SK-N-SH (cell line): ENCODE results near the gene VPS51. TPM values are rescaled to one million over a fixed set of nuclear protein-coding genes. Genes with fewer than 3 reads are reported as not detected.

Source experiments
- CTCF ChIA-PET: fragments of 300-600, 350-600 bp; formaldehyde crosslinking; extraction: SDS; loops from one replicate; lab custom pipeline; 2021; lab: Yijun Ruan, JAX
- POLR2A ChIA-PET: fragments of 350-600 bp; sonication (Branson Sonifier 250); formaldehyde crosslinking; extraction: SDS; loops from one replicate; lab custom pipeline; 2020; ENCODE audit warnings: antibody characterized with exemption, inconsistent platforms; lab: Yijun Ruan, JAX
- DNase-seq: peaks from one replicate; pipeline ENCODE4 v3.0.0; 2012
- H2AFZ ChIP-seq: fragments of 200-600 bp; sonication (generic); 2 replicates; pipeline ENCODE4 v1.8.1; 2016; ENCODE audit warnings: antibody characterized with exemption, mild to moderate bottlenecking, low read depth
- H3F3A ChIP-seq: fragments of 200-600 bp; sonication (generic); replicated peaks from 2 replicates; pipeline ENCODE3; 2016; ENCODE audit warnings: antibody characterized with exemption, mild to moderate bottlenecking; ENCODE audit not compliant: insufficient read depth
- H3K27ac ChIP-seq, 2 experiments: fragments of 200-500 bp in 1 of 2; fragments of 200-600 bp in 1 of 2; sonication (Bioruptor generic) in 1 of 2; sonication (generic), shearing (Covaris generic) in 1 of 2; 2 replicates each; pipeline versions ENCODE4 v1.5.1 to v1.6.1; 2014 to 2016; ENCODE audit warnings: low read depth in 2 of 2, inconsistent platforms in 1 of 2, low read length in 1 of 2, mild to moderate bottlenecking in 1 of 2, mixed read lengths in 1 of 2
- H3K27me3 ChIP-seq: fragments of 200-600 bp; sonication (generic), shearing (Covaris generic); 2 replicates; pipeline ENCODE4 v1.6.1; 2016; ENCODE audit warnings: mixed run types; ENCODE audit not compliant: insufficient read depth
- H3K36me3 ChIP-seq, 2 experiments: fragments of 200-500 bp in 1 of 2; fragments of 200-600 bp in 1 of 2; sonication (Bioruptor generic) in 1 of 2; sonication (generic) in 1 of 2; replicated peaks in 1 of 2; 2 replicates each; pipeline versions ENCODE3 to v1.5.1; 2014 to 2016; ENCODE audit warnings: low read length in 1 of 2, mild to moderate bottlenecking in 1 of 2; ENCODE audit not compliant: insufficient read depth in 2 of 2, control insufficient read depth in 1 of 2
- H3K4me1 ChIP-seq, 2 experiments: fragments of 200-500 bp in 1 of 2; fragments of 200-600 bp in 1 of 2; sonication (Bioruptor generic) in 1 of 2; sonication (generic), shearing (Covaris generic) in 1 of 2; 2 replicates each; pipeline versions ENCODE4 v1.5.1 to v1.6.1; 2014 to 2016; ENCODE audit warnings: low read depth in 1 of 2, low read length in 1 of 2, mixed run types in 1 of 2; ENCODE audit not compliant: insufficient read depth in 2 of 2, control insufficient read depth in 1 of 2
- H3K4me2 ChIP-seq: fragments of 200-600 bp; sonication (generic), shearing (Covaris generic); 2 replicates; pipeline ENCODE4 v1.6.1; 2017; ENCODE audit warnings: mixed run types
- H3K4me3 ChIP-seq, 2 experiments: fragments of 200-500 bp in 1 of 2; fragments of 200-600 bp in 1 of 2; sonication (Bioruptor generic) in 1 of 2; sonication (generic), shearing (Covaris generic) in 1 of 2; 2 replicates each; pipeline versions ENCODE4 v1.5.1 to v1.8.1; 2014 to 2016; ENCODE audit warnings: low read depth in 2 of 2, inconsistent platforms in 1 of 2, low read length in 1 of 2, mild to moderate bottlenecking in 1 of 2, mixed read lengths in 1 of 2, moderate library complexity in 1 of 2
- H3K79me2 ChIP-seq: fragments of 200-600 bp; sonication (generic); 2 replicates; pipeline ENCODE4 v1.8.1; 2017; ENCODE audit warnings: mild to moderate bottlenecking; ENCODE audit not compliant: insufficient read depth
- H3K9ac ChIP-seq: fragments of 200-600 bp; sonication (generic); 2 replicates; pipeline ENCODE4 v1.6.1; 2017; ENCODE audit warnings: mixed run types
- H3K9me2 ChIP-seq: fragments of 200-600 bp; sonication (generic); 2 replicates; pipeline ENCODE4 v1.6.1; 2017; ENCODE audit warnings: mixed run types
- H3K9me3 ChIP-seq: fragments of 200-600 bp; sonication (generic); 2 replicates; pipeline ENCODE4 v1.6.1; 2017; ENCODE audit warnings: mixed run types, mild to moderate bottlenecking, moderate library complexity
- H4K20me1 ChIP-seq: fragments of 200-600 bp; sonication (generic); 2 replicates; pipeline ENCODE4 v1.6.1; 2017; ENCODE audit warnings: mild to moderate bottlenecking, mixed run types; ENCODE audit not compliant: insufficient read depth
- CHD2 ChIP-seq: fragments of 150-350 bp; IDR thresholded peaks from 2 replicates; pipeline ENCODE4 v1.6.1; 2018; ENCODE audit warnings: low read length; ENCODE audit not compliant: partially characterized antibody
- CTCF ChIP-seq: fragments of 200-600 bp; sonication (generic); IDR thresholded peaks from 2 replicates; pipeline ENCODE4 v1.6.1; 2017; ENCODE audit warnings: antibody characterized with exemption, mild to moderate bottlenecking, moderate library complexity
- EP300 ChIP-seq, 2 experiments: IDR thresholded peaks; 2 replicates each; pipeline versions ENCODE4 v1.4.0 to v1.6.1; 2012; ENCODE audit warnings: borderline replicate concordance in 1 of 2, low read depth in 1 of 2, low read length in 1 of 2
- EZH2phosphoT487 ChIP-seq: fragments of 200-600 bp; sonication (generic); IDR thresholded peaks from 2 replicates; pipeline ENCODE4 v1.6.1; 2017; ENCODE audit warnings: low read depth, mixed run types, mild to moderate bottlenecking, antibody characterized with exemption, moderate library complexity, borderline replicate concordance
- FOXJ3 ChIP-seq: sonication (generic); formaldehyde crosslinking; IDR thresholded peaks from 2 replicates; pipeline ENCODE4 v1.5.1; 2020; ENCODE audit warnings: mild to moderate bottlenecking, missing genetic modification reagents
- IRF3 ChIP-seq: fragments of 150-350 bp; IDR thresholded peaks from 2 replicates; pipeline ENCODE4 v1.6.1; 2016; ENCODE audit warnings: mild to moderate bottlenecking, low read depth, low read length
- JUND ChIP-seq: IDR thresholded peaks from 2 replicates; pipeline ENCODE4 v1.4.0; 2012
- RAD21 ChIP-seq: IDR thresholded peaks from 2 replicates; pipeline ENCODE4 v1.6.1; 2012; ENCODE audit warnings: mild to moderate bottlenecking, low read length
- RFX5 ChIP-seq: IDR thresholded peaks from 2 replicates; pipeline ENCODE4 v1.6.1; 2012; ENCODE audit warnings: mild to moderate bottlenecking, improper control_type of control experiment, low read length
- RXRA ChIP-seq: IDR thresholded peaks from 2 replicates; pipeline ENCODE4 v1.4.0; 2012; ENCODE audit warnings: low read depth, mild to moderate bottlenecking, borderline replicate concordance
- SMC3 ChIP-seq: IDR thresholded peaks from 2 replicates; pipeline ENCODE4 v1.6.1; 2012; ENCODE audit warnings: low read depth, low read length, improper control_type of control experiment
- TAF1 ChIP-seq: IDR thresholded peaks from 2 replicates; pipeline ENCODE4 v1.6.1; 2012; ENCODE audit warnings: low read depth, mild to moderate bottlenecking, low read length, moderate library complexity, borderline replicate concordance
- TEAD4 ChIP-seq: IDR thresholded peaks from 2 replicates; pipeline ENCODE4 v1.4.0; 2012; ENCODE audit warnings: mild to moderate bottlenecking, borderline replicate concordance; ENCODE audit not compliant: insufficient read depth
- USF1 ChIP-seq: IDR thresholded peaks from 2 replicates; pipeline ENCODE4 v1.4.0; 2012; ENCODE audit warnings: low read depth, borderline replicate concordance
- YY1 ChIP-seq: IDR thresholded peaks from 2 replicates; pipeline ENCODE4 v1.4.0; 2012; ENCODE audit warnings: low read depth, mild to moderate bottlenecking
- ZBTB33 ChIP-seq: IDR thresholded peaks from 2 replicates; pipeline ENCODE4 v1.4.0; 2012; ENCODE audit warnings: low read depth, borderline replicate concordance
- WGBS: methylation state at CpG from one replicate; pipeline ENCODE4 v1.1.6; 2017; ENCODE audit warnings: low lambda C conversion rate; 5-methylcytosine and 5-hydroxymethylcytosine counted together
- polyA plus RNA-seq, 3 experiments: library from polyadenylated mRNA; depleted of rRNA; stranded (reverse); fragments of >200 nt; gene quantifications; 2 replicates each; pipeline ENCODE4 v1.2.3, GENCODE V29; 2012

Gene VPS51
- polyA plus RNA-seq, 1 of the 3 experiments (the other 2 are of a cell fraction) = 59.9 TPM

GRCh38 chr11:65132988-65133700, 37.1 kb downstream of the VPS51 start:
- Histone ChIP-seq H3K4me2 (peak overlapping the region; percentile 92), H3K9me2 (no peaks in the 10 kb centered on the region), H3K4me3 (peak overlapping the region; percentile 88 to 96), H3K9me3 (no peaks in the 10 kb centered on the region), H4K20me1 (no peaks in the 10 kb centered on the region; the same call in 1 of the 2 replicates), H3K36me3 (peaks cover 19 to 42% of the 10 kb centered on the region in 2 experiments), H3F3A (no peaks in the 10 kb centered on the region), H3K27me3 (no peaks in the 10 kb centered on the region)
- POLR2A ChIA-PET = interaction anchor here (0.5 to 2.9 kb wide), 2 partner anchors 11 to 59 kb away, joined by 3 to 20 read pairs; partner anchors contain the start of genes FAU and MRPL49
- DNase-seq = peak; percentile 62
- CTCF ChIA-PET = interaction anchor here (0.6 to 2.7 kb wide), 7 partner anchors 11 to 205 kb away, joined by 3 to 23 read pairs (median 6); partner anchors contain the start of genes CAPN1, FAU, MRPL49 and POLA2
- TF ChIP-seq CHD2 (no peak), RFX5 (no peak), EP300 (IDR thresholded peaks at IDR 0.05; ENCODE audit: borderline replicate concordance in 1 of 2, low read depth in 1 of 2, low read length in 1 of 2) (no peak), JUND (no peak), CTCF (no peak)
- TF ChIP-seq, all 33 proteins: peak for 0
- peaks cover 0 to 28% of the 10 kb centered on the region in 2 experiments; a peak in 2 of 4 replicates for H3K4me1 ChIP-seq
- no peak overlapping the region; a peak in 1 of 4 replicates for H3K27ac ChIP-seq
- no peak overlapping the region for H2AFZ ChIP-seq
- WGBS = 45% methylated on average over 14 of the region's 18 CpGs
- peak overlapping the region; percentile 95; the same call in 1 of the 2 replicates for H3K9ac ChIP-seq
- H3K79me2 ChIP-seq = peaks cover 28% of the 10 kb centered on the region; the same call in 1 of the 2 replicates

DNA sequence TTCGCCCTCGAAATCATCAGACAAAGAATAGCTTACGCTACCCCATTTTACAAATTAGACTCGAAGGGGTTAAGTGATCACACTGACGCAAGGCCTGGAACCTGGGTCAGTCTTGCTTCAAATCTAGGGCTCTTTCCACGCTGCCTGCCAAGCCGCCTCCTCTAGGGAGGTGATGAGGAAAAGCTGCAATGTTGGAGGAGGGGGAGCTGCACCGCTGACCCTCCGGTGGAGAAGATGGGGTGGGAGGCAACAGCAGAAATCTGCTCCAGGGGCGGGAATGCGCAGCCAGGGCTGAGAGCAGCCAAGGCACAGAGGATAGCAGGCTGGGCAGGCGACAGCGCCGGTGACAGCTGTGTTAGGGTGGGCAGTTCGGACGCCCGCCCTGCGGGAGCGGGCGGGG, 37.7 kb downstream of the VPS51 start:
- H3K4me1 ChIP-seq = peaks cover 0 to 28% of the 10 kb centered on the region in 2 experiments; a peak in 2 of 4 replicates
- H3K4me2 ChIP-seq = peak overlapping the region; percentile 92
- peaks cover 19 to 37% of the 10 kb centered on the region in 2 experiments for H3K36me3 ChIP-seq
- ChIA-PET POLR2A (interaction anchor here (0.5 to 2.9 kb wide), 4 partner anchors 11 to 59 kb away, joined by 3 to 25 read pairs (median 22); partner anchors contain the start of genes CAPN1, FAU, MRPL49 and ZNHIT2), CTCF (interaction anchor here (0.6 to 2.7 kb wide), 6 partner anchors 12 to 204 kb away, joined by 3 to 23 read pairs (median 6); partner anchors contain the start of genes CAPN1, FAU, MRPL49 and POLA2)
- H3K27me3 ChIP-seq = no peaks in the 10 kb centered on the region
- peaks cover 28% of the 10 kb centered on the region; the same call in 1 of the 2 replicates for H3K79me2 ChIP-seq
- under 1% methylated on average over 12 of the region's 20 CpGs for WGBS
- H3K9me3 ChIP-seq = no peaks in the 10 kb centered on the region
- H3K4me3 ChIP-seq = peak overlapping the region; percentile 88 to 96
- no peak for DNase-seq
- H3K9ac ChIP-seq = peak overlapping the region; percentile 95
- H3F3A ChIP-seq = no peaks in the 10 kb centered on the region
- peak overlapping the region in 1 of 2 experiments; percentile 95; a peak in 3 of 4 replicates for H3K27ac ChIP-seq
- 0 out of 2 replicates have a peak overlapping the region, but pooled peaks have one; percentile 51 for H2AFZ ChIP-seq
- H3K9me2 ChIP-seq = no peaks in the 10 kb centered on the region
- no peaks in the 10 kb centered on the region; the same call in 1 of the 2 replicates for H4K20me1 ChIP-seq
- TF ChIP-seq FOXJ3 (no peak), ZBTB33 (no peak), TEAD4 (no peak), SMC3 (no peak), USF1 (no peak), YY1 (no peak), IRF3 (no peak), TAF1 (no peak), RAD21 (no peak), RXRA (no peak), EZH2phosphoT487 (no peak), CHD2 (no peak)
